SK-N-MC (cell line): Measurements from ENCODE around the gene PLD1.

Experiments used
- DNase-seq: peaks from one replicate; pipeline ENCODE4 v3.0.0-alpha.2; 2011; ENCODE audit warnings: low read depth, low spot score
- H3K27ac ChIP-seq: fragments of 200-600 bp; sonication (generic); 2 replicates; pipeline ENCODE4 v1.5.1; 2016; ENCODE audit warnings: mixed run types
- H3K36me3 ChIP-seq: fragments of 200-600 bp; sonication (generic); 2 replicates; pipeline ENCODE4 v1.6.1; 2017; ENCODE audit warnings: antibody characterized with exemption, low read length, mixed read lengths; ENCODE audit not compliant: insufficient read depth
- H3K4me3 ChIP-seq: fragments of 200-600 bp; sonication (generic); 2 replicates; pipeline ENCODE4 v1.5.1; 2016
- H3K9ac ChIP-seq: fragments of 200-600 bp; sonication (generic); 2 replicates; pipeline ENCODE4 v1.8.0; 2017; ENCODE audit warnings: mixed run types, mixed read lengths; ENCODE audit not compliant: insufficient read length
- H3K9me3 ChIP-seq: fragments of 200-600 bp; sonication (generic); 2 replicates; pipeline ENCODE4 v1.6.1; 2017; ENCODE audit warnings: low read depth, mild to moderate bottlenecking, antibody characterized with exemption, low read length, moderate library complexity, mixed read lengths
- EZH2 ChIP-seq: fragments of 200-600 bp; sonication (generic); IDR thresholded peaks from one replicate; pipeline ENCODE4 v1.6.1; 2017; ENCODE audit warnings: antibody characterized with exemption
- FOXP2 ChIP-seq: optimal IDR thresholded peaks from 2 replicates; pipeline ENCODE3; 2011; ENCODE audit warnings: mild to moderate bottlenecking, moderate library complexity; ENCODE audit not compliant: insufficient read depth; ENCODE audit errors: extremely low read length, control extremely low read depth
- POLR2AphosphoS5 ChIP-seq: IDR thresholded peaks from 2 replicates; pipeline ENCODE4 v1.6.1; 2012; ENCODE audit warnings: mild to moderate bottlenecking, low read depth, low read length, borderline replicate concordance

The PLD1 gene

GRCh38 chr3:171847595-171848259 lies 37.4 kb upstream of the PLD1 start:
- Histone ChIP-seq H3K36me3 (no peaks in the 10 kb centered on the region), H3K4me3 (no peak overlapping the region), H3K9ac (no peak overlapping the region), H3K27ac (no peak overlapping the region), H3K9me3 (no peaks in the 10 kb centered on the region)
- TF ChIP-seq POLR2AphosphoS5 (no peak), EZH2 (no peak), FOXP2 (no peak)
- no peak for DNase-seq

- H3K9me3 ChIP-seq, result no peaks in the 10 kb centered on the region
- H3K4me3 ChIP-seq, result no peak overlapping the region
- H3K36me3 ChIP-seq, result no peaks in the 10 kb centered on the region
- TF ChIP-seq FOXP2 (no peak), EZH2 (no peak), POLR2AphosphoS5 (no peak)
- no peak for DNase-seq
- H3K27ac ChIP-seq, result no peak overlapping the region
- no peak overlapping the region for H3K9ac ChIP-seq
Observed at GRCh38 chr3:171847133-171847532, 36.9 kb upstream of the PLD1 start.

DNA sequence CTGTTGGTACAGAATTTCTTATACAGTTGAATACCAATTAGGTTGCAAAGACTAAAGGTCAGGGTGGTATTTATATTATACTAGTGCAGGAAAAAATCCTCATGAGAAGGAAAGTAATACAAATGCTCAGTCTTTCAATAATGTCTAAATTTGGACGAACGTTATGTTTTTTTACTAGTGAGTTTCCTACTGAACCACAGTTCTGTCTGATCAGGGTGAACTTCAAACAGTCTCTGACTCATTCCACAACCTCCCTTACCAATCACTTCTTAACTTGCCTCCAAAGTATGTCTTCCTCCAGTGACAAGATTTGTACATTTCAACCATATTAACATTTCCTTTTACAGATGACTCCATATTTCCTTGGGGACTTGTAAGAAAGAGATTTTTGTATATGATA lies 36.3 kb upstream of the PLD1 start:
- no peaks in the 10 kb centered on the region for H3K9me3 ChIP-seq
- DNase-seq, result no peak
- TF ChIP-seq EZH2 (no peak), FOXP2 (no peak), POLR2AphosphoS5 (no peak)
- H3K9ac ChIP-seq, result no peak overlapping the region
- H3K27ac ChIP-seq, result no peak overlapping the region
- no peaks in the 10 kb centered on the region for H3K36me3 ChIP-seq
- no peak overlapping the region for H3K4me3 ChIP-seq

DNA sequence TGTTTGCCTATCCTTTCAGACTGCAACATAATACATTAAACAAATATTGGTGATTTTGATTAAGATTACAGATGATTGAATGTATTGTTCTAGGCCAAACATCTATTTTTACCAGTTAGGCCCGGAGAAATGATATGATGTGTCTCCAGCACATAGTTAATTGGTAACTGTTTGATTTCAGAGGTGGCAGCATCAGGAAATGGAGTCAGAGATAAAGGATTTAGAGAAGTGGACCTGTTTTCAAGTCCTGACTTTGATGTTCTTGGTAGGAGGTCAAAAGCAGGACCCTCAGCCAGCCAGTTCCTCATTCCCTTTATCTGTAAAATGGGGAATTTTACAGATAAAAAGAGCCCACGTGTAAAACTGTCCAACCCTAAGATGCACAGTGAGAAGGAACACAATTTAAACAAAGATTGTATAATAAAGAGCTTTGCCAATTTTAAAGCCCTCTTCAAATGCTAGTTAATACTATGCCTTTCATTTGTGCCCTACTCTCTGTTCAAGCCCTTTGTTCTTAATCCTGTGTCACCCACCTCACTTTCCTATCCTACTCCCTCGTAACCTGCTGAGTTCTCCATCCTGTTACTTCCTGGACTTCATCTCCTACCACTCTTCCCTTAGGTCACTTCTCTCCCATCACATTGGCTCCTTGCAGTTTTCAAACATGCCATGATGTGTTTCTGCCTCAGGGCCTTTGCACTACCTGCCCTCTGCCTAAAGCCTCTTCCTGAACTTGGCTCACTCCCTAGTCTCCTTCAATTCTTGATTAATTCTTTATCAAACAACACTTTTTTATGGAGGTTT lies 35.4 kb upstream of the PLD1 start:
- no peak for DNase-seq
- Histone ChIP-seq H3K9me3 (no peaks in the 10 kb centered on the region), H3K36me3 (no peaks in the 10 kb centered on the region), H3K27ac (no peak overlapping the region), H3K4me3 (no peak overlapping the region), H3K9ac (no peak overlapping the region)
- TF ChIP-seq POLR2AphosphoS5 (no peak), EZH2 (no peak), FOXP2 (no peak)

DNA sequence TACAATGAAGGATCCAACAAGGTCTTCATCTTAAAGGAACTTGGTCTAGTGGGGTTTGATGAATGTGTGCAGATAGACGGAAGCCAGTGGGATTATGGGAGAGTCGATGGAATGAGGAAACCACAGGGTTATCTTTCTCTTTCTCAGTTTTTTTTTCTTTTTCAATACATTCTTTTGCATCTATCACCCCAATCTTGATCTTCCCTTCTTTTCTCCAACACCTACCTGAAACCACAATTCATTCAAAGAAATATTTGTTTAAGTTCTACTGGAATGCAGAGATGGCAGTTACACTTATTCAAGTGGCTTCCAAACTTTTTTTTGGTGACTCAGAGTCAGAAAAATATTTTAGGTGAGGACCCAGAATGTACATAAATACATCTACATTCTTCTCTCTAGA lies 34.6 kb upstream of the PLD1 start:
- Histone ChIP-seq H3K9ac (no peak overlapping the region), H3K27ac (no peak overlapping the region)

GRCh38 chr3:171842864-171843518 lies 32.7 kb upstream of the PLD1 start, which contains the start of gene TMEM212:
Gene TMEM212, plus strand, starts transcription at chr3:171843349. Its CDS starts 35 bp downstream, at chr3:171843384.
- no peak within 1 kb of the TSS for H3K4me3 ChIP-seq
- H3K9ac ChIP-seq, result no peak within 1 kb of the TSS
- no peak for DNase-seq
- no peaks in the 10 kb centered on the region for H3K9me3 ChIP-seq
- no peak within 1 kb of the TSS for H3K27ac ChIP-seq
- no peaks in the 10 kb centered on the region for H3K36me3 ChIP-seq
- TF ChIP-seq EZH2 (no peak), POLR2AphosphoS5 (no peak), FOXP2 (no peak)

More for the DNA sequence above, 34.6 kb upstream of the PLD1 start:
- DNase-seq, result no peak
- H3K36me3 ChIP-seq, result no peaks in the 10 kb centered on the region
- H3K4me3 ChIP-seq, result no peak overlapping the region
- TF ChIP-seq FOXP2 (no peak), EZH2 (no peak), POLR2AphosphoS5 (no peak)
- no peaks in the 10 kb centered on the region for H3K9me3 ChIP-seq

GRCh38 chr3:171841620-171842000 lies 31.3 kb upstream of the PLD1 start:
- TF ChIP-seq EZH2, result no peak
- no peak for TF ChIP-seq FOXP2
- H3K27ac ChIP-seq, result no peak overlapping the region
- no peak overlapping the region for H3K4me3 ChIP-seq
- no peak overlapping the region for H3K9ac ChIP-seq
- H3K9me3 ChIP-seq, result no peaks in the 10 kb centered on the region
- no peak for DNase-seq
- no peaks in the 10 kb centered on the region for H3K36me3 ChIP-seq

GRCh38 chr3:171840811-171841619 lies 30.7 kb upstream of the PLD1 start:
- Histone ChIP-seq H3K27ac (no peak overlapping the region), H3K4me3 (no peak overlapping the region), H3K9me3 (no peaks in the 10 kb centered on the region), H3K9ac (no peak overlapping the region), H3K36me3 (no peaks in the 10 kb centered on the region)
- TF ChIP-seq EZH2 (no peak), FOXP2 (no peak), POLR2AphosphoS5 (no peak)
- no peak for DNase-seq
